Measurements from ENCODE around the gene MEF2B.

- TF ChIP-seq CTCF (IDR thresholded peaks at IDR 0.05): no peak
- no peak for TF ChIP-seq POLR2AphosphoS5 (IDR thresholded peaks at IDR 0.05)
- TF ChIP-seq POLR2A (IDR thresholded peaks at IDR 0.05): no peak
Observed at GRCh38 chr19:19171821-19172532, 1.9 kb upstream of the MEF2B start.

All from gastroesophageal sphincter (tissue), 3 donors.